Measurements from ENCODE around the gene SHC4.

DNA sequence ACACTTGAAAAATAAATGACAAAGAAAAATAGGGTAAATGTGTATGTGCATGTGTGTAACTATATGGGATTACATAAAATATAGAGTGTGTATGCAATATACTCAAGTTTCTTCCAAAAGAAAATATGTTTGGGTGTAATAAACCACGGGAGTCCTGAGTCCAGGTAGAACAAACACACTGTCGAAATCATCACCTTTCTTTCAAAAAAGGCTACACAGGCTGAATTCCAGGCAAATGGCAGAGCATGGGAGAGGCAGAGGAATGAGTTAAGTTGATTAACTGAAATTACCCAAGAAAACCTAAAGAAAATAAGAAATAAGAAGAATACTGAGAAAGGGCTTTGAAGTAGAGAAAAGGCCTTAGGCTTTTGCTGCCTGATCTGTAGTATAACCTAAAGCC, 179.0 kb downstream of the SHC4 start:
- TF ChIP-seq EP300 (IDR thresholded peaks at IDR 0.05) (no peak), POLR2AphosphoS5 (IDR thresholded peaks at IDR 0.05) (no peak)
- TF ChIP-seq, protein P1, sequence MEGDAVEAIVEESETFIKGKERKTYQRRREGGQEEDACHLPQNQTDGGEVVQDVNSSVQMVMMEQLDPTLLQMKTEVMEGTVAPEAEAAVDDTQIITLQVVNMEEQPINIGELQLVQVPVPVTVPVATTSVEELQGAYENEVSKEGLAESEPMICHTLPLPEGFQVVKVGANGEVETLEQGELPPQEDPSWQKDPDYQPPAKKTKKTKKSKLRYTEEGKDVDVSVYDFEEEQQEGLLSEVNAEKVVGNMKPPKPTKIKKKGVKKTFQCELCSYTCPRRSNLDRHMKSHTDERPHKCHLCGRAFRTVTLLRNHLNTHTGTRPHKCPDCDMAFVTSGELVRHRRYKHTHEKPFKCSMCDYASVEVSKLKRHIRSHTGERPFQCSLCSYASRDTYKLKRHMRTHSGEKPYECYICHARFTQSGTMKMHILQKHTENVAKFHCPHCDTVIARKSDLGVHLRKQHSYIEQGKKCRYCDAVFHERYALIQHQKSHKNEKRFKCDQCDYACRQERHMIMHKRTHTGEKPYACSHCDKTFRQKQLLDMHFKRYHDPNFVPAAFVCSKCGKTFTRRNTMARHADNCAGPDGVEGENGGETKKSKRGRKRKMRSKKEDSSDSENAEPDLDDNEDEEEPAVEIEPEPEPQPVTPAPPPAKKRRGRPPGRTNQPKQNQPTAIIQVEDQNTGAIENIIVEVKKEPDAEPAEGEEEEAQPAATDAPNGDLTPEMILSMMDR (IDR thresholded peaks at IDR 0.05): no peak
